A549 (cell line): ENCODE data around the gene ARFIP1.

Experiments
- BHLHE40 ChIP-seq: IDR thresholded peaks from 2 replicates; pipeline ENCODE4 v1.6.1; 2012; ENCODE audit warnings: low read depth, low read length, inconsistent platforms
- CTCF ChIP-seq: fragments of >200 bp; sonication (Bioruptor Twin); formaldehyde crosslinking; IDR thresholded peaks from 3 replicates; pipeline ENCODE4 v1.5.1; 2016
- E2F6 ChIP-seq: IDR thresholded peaks from 2 replicates; pipeline ENCODE4 v1.6.1; 2012; ENCODE audit warnings: low read depth, borderline replicate concordance
- EHMT2 ChIP-seq: fragments of 200-600 bp; sonication (generic); IDR thresholded peaks from 2 replicates; pipeline ENCODE4 v1.6.1; 2016; ENCODE audit warnings: antibody characterized with exemption, low read depth, mild to moderate bottlenecking, moderate library complexity
- EP300 ChIP-seq, 2 experiments: fragments of >200 bp; sonication (Bioruptor Twin); formaldehyde crosslinking; IDR thresholded peaks; 2 replicates in 1 of 2; 3 replicates in 1 of 2; pipeline ENCODE4 v1.6.1; 2016 to 2017
- KDM5A ChIP-seq: fragments of 200-600 bp; sonication (generic); IDR thresholded peaks from 2 replicates; pipeline ENCODE4 v1.6.1; 2016; ENCODE audit warnings: antibody characterized with exemption, mild to moderate bottlenecking
- POLR2A ChIP-seq: IDR thresholded peaks from 2 replicates; pipeline ENCODE4 v1.6.1; 2012; ENCODE audit warnings: mild to moderate bottlenecking, low read length
- RAD21 ChIP-seq, 2 experiments: fragments of >200 bp in 1 of 2; sonication (Bioruptor Twin) in 1 of 2; formaldehyde crosslinking in 1 of 2; IDR thresholded peaks in 1 of 2; conservative IDR thresholded peaks in 1 of 2; 2 replicates in 1 of 2; 3 replicates in 1 of 2; pipeline ENCODE4 v1.6.1; 2012 to 2018; ENCODE audit warnings: inconsistent platforms in 1 of 2
- RFX5 ChIP-seq: fragments of 450-650 bp; IDR thresholded peaks from 2 replicates; pipeline ENCODE4 v1.7.1; 2014; ENCODE audit warnings: antibody characterized with exemption, mild to moderate bottlenecking, moderate library complexity
- SMC3 ChIP-seq: fragments of >200 bp; sonication (Bioruptor Twin); formaldehyde crosslinking; IDR thresholded peaks from 3 replicates; pipeline ENCODE4 v1.6.1; 2018; ENCODE audit warnings: inconsistent platforms
- ZC3H11A ChIP-seq: fragments of 450-650 bp; IDR thresholded peaks from 2 replicates; pipeline ENCODE4 v1.6.1; 2014; ENCODE audit warnings: antibody characterized with exemption, mild to moderate bottlenecking
- TF ChIP-seq, protein P1 (sequence below): IDR thresholded peaks from 2 replicates; pipeline ENCODE4 v1.6.1; 2012
- TF ChIP-seq, protein P2 (sequence below): fragments of >200 bp; sonication (Bioruptor Twin); formaldehyde crosslinking; IDR thresholded peaks from 3 replicates; pipeline ENCODE4 v1.6.1; 2016

- TF ChIP-seq BHLHE40 (no peak), KDM5A (no peak), E2F6 (no peak), RAD21 (conservative IDR thresholded peaks at IDR 0.05 in 1 of 2, IDR thresholded peaks at IDR 0.05 in 1 of 2) (no peak), SMC3 (no peak), EP300 (IDR thresholded peaks at IDR 0.05) (no peak), CTCF (no peak), ZC3H11A (no peak), EHMT2 (no peak), POLR2A (no peak), RFX5 (no peak)
- TF ChIP-seq, protein P1, sequence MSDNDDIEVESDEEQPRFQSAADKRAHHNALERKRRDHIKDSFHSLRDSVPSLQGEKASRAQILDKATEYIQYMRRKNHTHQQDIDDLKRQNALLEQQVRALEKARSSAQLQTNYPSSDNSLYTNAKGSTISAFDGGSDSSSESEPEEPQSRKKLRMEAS = no peak
- TF ChIP-seq, protein P2, sequence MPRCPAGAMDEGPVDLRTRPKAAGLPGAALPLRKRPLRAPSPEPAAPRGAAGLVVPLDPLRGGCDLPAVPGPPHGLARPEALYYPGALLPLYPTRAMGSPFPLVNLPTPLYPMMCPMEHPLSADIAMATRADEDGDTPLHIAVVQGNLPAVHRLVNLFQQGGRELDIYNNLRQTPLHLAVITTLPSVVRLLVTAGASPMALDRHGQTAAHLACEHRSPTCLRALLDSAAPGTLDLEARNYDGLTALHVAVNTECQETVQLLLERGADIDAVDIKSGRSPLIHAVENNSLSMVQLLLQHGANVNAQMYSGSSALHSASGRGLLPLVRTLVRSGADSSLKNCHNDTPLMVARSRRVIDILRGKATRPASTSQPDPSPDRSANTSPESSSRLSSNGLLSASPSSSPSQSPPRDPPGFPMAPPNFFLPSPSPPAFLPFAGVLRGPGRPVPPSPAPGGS = no peak
Observed at GRCh38 chr4:152940461-152940860, 160.7 kb downstream of the ARFIP1 start.
